ENCODE data around the gene MSRB3.

The MSRB3 gene

GRCh38 chr12:65392491-65392890 lies 114.0 kb downstream of the MSRB3 start:
- DNase-seq (ENCODE audit: low read depth in 2 of 2), result no peak

- no peak for DNase-seq (ENCODE audit: low read depth in 2 of 2)
These were observed 124.7 kb downstream of the MSRB3 start for GRCh38 chr12:65403188-65403587.

GRCh38 chr12:65407388-65408149 lies 129.1 kb downstream of the MSRB3 start:
- DNase-seq (ENCODE audit: low read depth in 2 of 2), result no peak

- no peak for DNase-seq (ENCODE audit: low read depth in 2 of 2)
These were observed 130.0 kb downstream of the MSRB3 start for GRCh38 chr12:65408441-65408840.

GRCh38 chr12:65409726-65410125 lies 131.2 kb downstream of the MSRB3 start:
- no peak for DNase-seq (ENCODE audit: low read depth in 2 of 2)

- DNase-seq (ENCODE audit: low read depth in 2 of 2), result no peak
These were observed 132.7 kb downstream of the MSRB3 start for GRCh38 chr12:65411171-65411570.

- DNase-seq (ENCODE audit: low read depth in 2 of 2), result no peak
These were observed 136.0 kb downstream of the MSRB3 start for GRCh38 chr12:65414526-65414925.

- no peak for DNase-seq (ENCODE audit: low read depth in 2 of 2)
These were observed 137.3 kb downstream of the MSRB3 start for GRCh38 chr12:65415826-65416225.

- DNase-seq (ENCODE audit: low read depth in 2 of 2), result no peak
These were observed 141.0 kb downstream of the MSRB3 start for GRCh38 chr12:65419284-65420072.

GRCh38 chr12:65420941-65421340 lies 142.5 kb downstream of the MSRB3 start:
- no peak for DNase-seq (ENCODE audit: low read depth in 2 of 2)

GRCh38 chr12:65427646-65428045 lies 149.2 kb downstream of the MSRB3 start:
- DNase-seq (ENCODE audit: low read depth in 2 of 2), result no peak

- DNase-seq (ENCODE audit: low read depth in 2 of 2), result no peak
These were observed 151.5 kb downstream of the MSRB3 start for GRCh38 chr12:65430006-65430405.

- DNase-seq (ENCODE audit: low read depth in 2 of 2), result no peak
These were observed 152.3 kb downstream of the MSRB3 start for GRCh38 chr12:65430571-65431306.

GRCh38 chr12:65432114-65432513 lies 153.6 kb downstream of the MSRB3 start:
- DNase-seq (ENCODE audit: low read depth in 2 of 2), result no peak

- DNase-seq (ENCODE audit: low read depth in 2 of 2), result no peak
These were observed 154.2 kb downstream of the MSRB3 start for GRCh38 chr12:65432651-65433050.

GRCh38 chr12:65434737-65435136 lies 156.3 kb downstream of the MSRB3 start:
- DNase-seq (ENCODE audit: low read depth in 2 of 2), result no peak

- no peak for DNase-seq (ENCODE audit: low read depth in 2 of 2)
These were observed 164.6 kb downstream of the MSRB3 start for GRCh38 chr12:65443038-65443437.

- no peak for DNase-seq (ENCODE audit: low read depth in 2 of 2)
These were observed 166.5 kb downstream of the MSRB3 start for GRCh38 chr12:65444996-65445395.

GRCh38 chr12:65446901-65447300 lies 168.4 kb downstream of the MSRB3 start:
- DNase-seq (ENCODE audit: low read depth in 2 of 2), result no peak

GRCh38 chr12:65449400-65449799 lies 170.9 kb downstream of the MSRB3 start:
- no peak for DNase-seq (ENCODE audit: low read depth in 2 of 2)

GRCh38 chr12:65450625-65451024 lies 172.1 kb downstream of the MSRB3 start:
- no peak for DNase-seq (ENCODE audit: low read depth in 2 of 2)

- no peak for DNase-seq (ENCODE audit: low read depth in 2 of 2)
These were observed 175.8 kb downstream of the MSRB3 start for GRCh38 chr12:65454115-65454787.
